Heart left ventricle (tissue), 16 donors: ENCODE results near the gene EP400. TPM values are rescaled to one million over a fixed set of nuclear protein-coding genes. Genes with fewer than 3 reads are reported as not detected.
A peak's percentile ranks its signal among the peaks of the same experiment; 100 is the strongest.

Experiments used
- ATAC-seq, 4 donors: fragments of 200-7000 bp; cut with Tn5 transposase; one replicate each; pipeline ENCODE4 v1.9.1; 2020 to 2022; ENCODE audit warnings: moderate library complexity in 4 of 4, mild to moderate bottlenecking in 3 of 4, moderate number of reproducible peaks in 1 of 4
- DNase-seq, 5 donors: peaks; one replicate each; pipeline ENCODE4 v3.0.0-alpha.2; 2020
- H3K27ac ChIP-seq, 12 donors: fragments of 200-600 bp; sonication (generic) in 4 of 12; one replicate each; pipeline versions ENCODE4 v1.5.0 to v1.8.0; 2016 to 2022; ENCODE audit warnings: mild to moderate bottlenecking in 2 of 12
- H3K27me3 ChIP-seq, 9 donors: fragments of 200-600 bp; sonication (generic) in 2 of 9; one replicate each; pipeline versions ENCODE4 v1.5.1 to v1.8.0; 2016 to 2022; ENCODE audit warnings: mild to moderate bottlenecking in 3 of 9
- H3K36me3 ChIP-seq, 9 donors: fragments of 200-600 bp; sonication (generic) in 2 of 9; one replicate each; pipeline versions ENCODE4 v1.5.0 to v1.8.0; 2018 to 2022; ENCODE audit warnings: mild to moderate bottlenecking in 2 of 9
- H3K4me1 ChIP-seq, 12 donors: fragments of 200-600 bp; sonication (generic) in 4 of 12; one replicate each; pipeline versions ENCODE4 v1.5.0 to v1.8.0; 2016 to 2022; ENCODE audit warnings: mild to moderate bottlenecking in 3 of 12
- H3K4me3 ChIP-seq, 12 donors: fragments of 200-600 bp; sonication (generic) in 4 of 12; one replicate each; pipeline versions ENCODE4 v1.5.0 to v1.8.0; 2017 to 2022; ENCODE audit warnings: mild to moderate bottlenecking in 9 of 12, moderate library complexity in 4 of 12
- H3K9me3 ChIP-seq, 12 donors: fragments of 200-600 bp; sonication (generic) in 4 of 12; one replicate each; pipeline versions ENCODE4 v1.5.0 to v1.8.0; 2016 to 2022; ENCODE audit warnings: mild to moderate bottlenecking in 1 of 12
- POLR2A ChIP-seq, 2 donors: fragments of 450-650 bp; IDR thresholded peaks; one replicate each; pipeline ENCODE4 v1.6.1; 2017; ENCODE audit warnings: antibody characterized with exemption in 2 of 2, mild to moderate bottlenecking in 2 of 2, moderate library complexity in 2 of 2
- WGBS, 4 donors: extraction: QIAGEN DNeasy Blood & Tissue Kit in 2 of 4; methylation state at CpG; one replicate each; pipeline versions ENCODE4 v1.1.5 to v1.1.7; 2013 to 2018; 5-methylcytosine and 5-hydroxymethylcytosine counted together
- intact Hi-C, 10 donors: fragments of 100-400 bp; cut with DNase I; formaldehyde crosslinking; loops; one replicate each; pipeline versions ENCODE4 v1.11.1 to v1.14.2; 2022
- polyA plus RNA-seq, 2 donors: library from polyadenylated mRNA; stranded (reverse); fragments of 200-250 nt; gene quantifications; one replicate each; pipeline ENCODE4 v1.2.3, GENCODE V29; 2013
- total RNA-seq, 9 donors: library from RNA; depleted of rRNA in 2 of 9; stranded (reverse); fragments of >200 nt in 2 of 9; fragmentation: NEBNext Ultra II Directional in 3 of 9; extraction: Animal tissue kit (Norgen Biotek cat#: 25700) in 3 of 9; gene quantifications; one replicate each; pipeline versions ENCODE4 v1.1.0 to v1.2.4, GENCODE V29; 2016 to 2023
- TF ChIP-seq, protein P1 (sequence below), 12 donors: fragments of 200-600 bp; sonication (generic) in 4 of 12; IDR thresholded peaks; one replicate each; pipeline versions ENCODE4 v1.5.0 to v1.8.0; 2018 to 2022; ENCODE audit warnings: antibody characterized with exemption in 12 of 12, mild to moderate bottlenecking in 5 of 12
- donor health status: ischemic (EF 13 %, LVEDD 7.1; RV severe dilation, severe dysfunction).
- donor health status: healthy with polysubstance abuse.
- donor health status: DM: no; HTN: yes; CAD: no.
- donor health status: DM: no; HTN: no; CAD: no.
- donor health status: ischemic (EF 25% LVEDD 6.9; RV normal size, moderate dysfunction).
- donor health status: ischemic (EF 25% LVEDD 5.7; RV mildly dilated, moderate dysfunction).
- donor health status: healthy.
- donor health status: DM: yes; HTN: yes; CAD: no.
- donor health status: ischemic (EF 35%, LVEDD 5.7; RV mildly dilated, moderate dysfunction).
- donor health status: nonischemic (EF 11% LVEDD 7.7; RV severe dilation, severe dysfunction).
- donor health status: DM: yes; HTN: yes; CAD: no.
- donor health status: PGD.
- donor health status: ischemic (EF 29% LVEDD 5.4; RV normal size, mild dysfunction).
- donor health status: nonischemic (EF 23%, LVEDD 6.1; RV moderate dilation, normal function).

The EP400 gene
- total and polyA plus RNA-seq, 11 donors = 9.8 to 27.8 (median 13.5) TPM

DNA sequence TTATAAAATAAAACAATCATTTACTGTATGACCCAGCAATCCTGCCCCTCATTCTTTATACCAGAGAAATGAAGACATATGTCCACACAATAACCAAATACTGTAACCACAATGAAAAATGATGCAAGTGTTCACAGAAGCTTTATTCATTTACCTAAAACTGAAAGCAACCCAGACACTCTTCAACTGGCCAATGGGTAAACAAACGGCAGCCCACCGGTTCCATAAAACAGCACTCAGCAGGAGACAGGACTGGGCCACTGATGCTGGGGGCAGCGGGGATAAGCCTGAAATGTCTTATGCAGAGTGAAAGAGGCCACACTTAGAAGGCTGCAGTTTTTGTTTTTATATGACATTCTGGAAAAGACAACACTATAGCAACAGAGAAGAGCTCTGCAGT lies 179.3 kb downstream of the EP400 start:
- Histone ChIP-seq H3K4me1 (no peaks in the 10 kb centered on the region), H3K36me3 (peaks cover 2 to 57% (median 34%) of the 10 kb centered on the region in 9 donors), H3K9me3 (peaks cover 0 to 18% (median 4%) of the 10 kb centered on the region in 12 donors), H3K27me3 (no peaks in the 10 kb centered on the region), H3K27ac (no peak overlapping the region), H3K4me3 (no peak overlapping the region)
- ATAC-seq (no peak), DNase-seq (no peak)
- TF ChIP-seq, protein P1, sequence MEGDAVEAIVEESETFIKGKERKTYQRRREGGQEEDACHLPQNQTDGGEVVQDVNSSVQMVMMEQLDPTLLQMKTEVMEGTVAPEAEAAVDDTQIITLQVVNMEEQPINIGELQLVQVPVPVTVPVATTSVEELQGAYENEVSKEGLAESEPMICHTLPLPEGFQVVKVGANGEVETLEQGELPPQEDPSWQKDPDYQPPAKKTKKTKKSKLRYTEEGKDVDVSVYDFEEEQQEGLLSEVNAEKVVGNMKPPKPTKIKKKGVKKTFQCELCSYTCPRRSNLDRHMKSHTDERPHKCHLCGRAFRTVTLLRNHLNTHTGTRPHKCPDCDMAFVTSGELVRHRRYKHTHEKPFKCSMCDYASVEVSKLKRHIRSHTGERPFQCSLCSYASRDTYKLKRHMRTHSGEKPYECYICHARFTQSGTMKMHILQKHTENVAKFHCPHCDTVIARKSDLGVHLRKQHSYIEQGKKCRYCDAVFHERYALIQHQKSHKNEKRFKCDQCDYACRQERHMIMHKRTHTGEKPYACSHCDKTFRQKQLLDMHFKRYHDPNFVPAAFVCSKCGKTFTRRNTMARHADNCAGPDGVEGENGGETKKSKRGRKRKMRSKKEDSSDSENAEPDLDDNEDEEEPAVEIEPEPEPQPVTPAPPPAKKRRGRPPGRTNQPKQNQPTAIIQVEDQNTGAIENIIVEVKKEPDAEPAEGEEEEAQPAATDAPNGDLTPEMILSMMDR (IDR thresholded peaks at IDR 0.05) = no peak
- no peak for TF ChIP-seq POLR2A (IDR thresholded peaks at IDR 0.05)
- intact Hi-C loops = no loop called here
- 96 to 99% (median 97%) methylated on average over 3 of the region's 3 CpGs for whole genome bisulfite sequencing, 4 donors

DNA sequence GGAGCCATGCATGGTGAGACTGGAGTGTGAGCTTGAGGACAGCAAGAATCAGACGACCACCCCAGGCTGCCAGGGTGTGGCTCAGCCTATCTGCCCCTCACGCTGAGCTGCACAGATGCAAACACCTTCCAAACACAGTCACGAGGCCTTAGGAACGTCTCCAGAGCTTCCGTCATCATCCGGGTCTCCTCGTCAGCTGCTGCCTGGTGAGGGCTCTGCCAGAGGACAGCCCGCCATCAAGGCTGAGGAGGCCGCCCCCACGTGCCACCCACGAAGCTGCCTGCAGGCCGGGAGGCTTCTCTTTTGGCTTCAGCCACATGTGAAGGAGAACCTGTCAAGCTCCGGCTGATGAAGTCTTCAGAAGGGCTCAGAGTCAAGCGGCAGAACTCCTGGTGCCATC lies 180.9 kb downstream of the EP400 start:
- Histone ChIP-seq H3K9me3 (peaks cover 0 to 18% (median 4%) of the 10 kb centered on the region in 12 donors), H3K27ac (no peak overlapping the region), H3K27me3 (no peaks in the 10 kb centered on the region), H3K4me1 (no peaks in the 10 kb centered on the region), H3K4me3 (no peak overlapping the region), H3K36me3 (peaks cover 2 to 41% (median 24%) of the 10 kb centered on the region in 9 donors)
- DNase-seq (peak in 1 of 5 donors; percentile 52), ATAC-seq (no peak)
- 92 to 96% (median 94%) methylated on average over 11 to 14 of the region's 14 CpGs for WGBS, 4 donors
- intact Hi-C loops = no loop called here
- TF ChIP-seq, protein P1 (IDR thresholded peaks at IDR 0.05) = no peak
- TF ChIP-seq POLR2A (IDR thresholded peaks at IDR 0.05) = no peak

Other genes starting within 250 kb of the EP400 start
- gene SFSWAP, start 238.9 kb upstream of the EP400 start, total RNA-seq = 10 to 100 TPM; 10.4 to 25.1 (median 18.6) TPM
- gene SFSWAP, start 238.9 kb upstream of the EP400 start, polyA plus RNA-seq = 10 to 100 TPM; 17.3 to 20.7 TPM
- 1 to 10 TPM in 6 of 9 donors, under 1 TPM in 3; 0.28 to 2.1 (median 1.2) TPM for gene MMP17, start 121.5 kb upstream of the EP400 start, total RNA-seq
- gene MMP17, start 121.5 kb upstream of the EP400 start, polyA plus RNA-seq = 1 to 10 TPM; 1.5 to 2.0 TPM
- gene ULK1, start 55.3 kb upstream of the EP400 start, total RNA-seq = 10 to 100 TPM; 21.9 to 56.0 (median 42.4) TPM
- 10 to 100 TPM; 23.0 to 24.7 TPM for gene ULK1, start 55.3 kb upstream of the EP400 start, polyA plus RNA-seq
- 10 to 100 TPM in 2 of 9 donors, 1 to 10 TPM in 7; 6.1 to 10.7 (median 8.1) TPM for gene PUS1, start 20.7 kb upstream of the EP400 start, total RNA-seq
- gene PUS1, start 20.7 kb upstream of the EP400 start, polyA plus RNA-seq = 10 to 100 TPM in 1 of 2 donors, 1 to 10 TPM in 1; 8.8 to 13.5 TPM
- gene DDX51, start 194.4 kb downstream of the EP400 start, total RNA-seq = 1 to 10 TPM; 4.1 to 9.9 (median 8.5) TPM
- gene DDX51, start 194.4 kb downstream of the EP400 start, polyA plus RNA-seq = 10 to 100 TPM; 12.8 to 14.7 TPM
- 10 to 100 TPM in 4 of 9 donors, 1 to 10 TPM in 5; 7.9 to 14.5 (median 9.6) TPM for gene NOC4L, start 194.5 kb downstream of the EP400 start, total RNA-seq
- gene NOC4L, start 194.5 kb downstream of the EP400 start, polyA plus RNA-seq = 10 to 100 TPM; 10.9 to 21.1 TPM